ENCODE results near the gene ETV6. TPM values are rescaled to one million over a fixed set of nuclear protein-coding genes. Genes with fewer than 3 reads are reported as not detected.
A peak's percentile ranks its signal among the peaks of the same experiment; 100 is the strongest.

Gene ETV6
- total RNA-seq, 1 experiment from 2014 or later, result 19.3 TPM

DNA sequence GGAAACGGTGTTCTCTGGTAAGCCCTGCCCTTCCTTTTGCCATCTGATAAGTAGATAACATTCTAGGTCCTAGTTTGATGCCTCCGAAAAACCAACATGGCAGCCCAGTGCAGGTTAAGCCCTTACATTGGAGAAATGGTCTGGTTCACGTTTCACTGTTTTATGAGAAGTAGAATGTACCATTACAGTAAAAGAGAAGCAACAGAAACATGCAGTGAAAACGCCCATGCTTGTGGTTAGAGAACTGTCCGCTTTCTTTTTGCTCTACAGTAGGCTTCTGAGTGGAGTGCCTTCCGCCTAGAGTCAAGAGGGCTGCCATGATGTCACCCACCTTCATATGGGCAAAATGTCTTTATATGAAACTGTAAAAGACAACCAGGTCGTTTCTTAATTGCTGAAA lies 230.9 kb downstream of the ETV6 start:
- TF ChIP-seq, protein P1, sequence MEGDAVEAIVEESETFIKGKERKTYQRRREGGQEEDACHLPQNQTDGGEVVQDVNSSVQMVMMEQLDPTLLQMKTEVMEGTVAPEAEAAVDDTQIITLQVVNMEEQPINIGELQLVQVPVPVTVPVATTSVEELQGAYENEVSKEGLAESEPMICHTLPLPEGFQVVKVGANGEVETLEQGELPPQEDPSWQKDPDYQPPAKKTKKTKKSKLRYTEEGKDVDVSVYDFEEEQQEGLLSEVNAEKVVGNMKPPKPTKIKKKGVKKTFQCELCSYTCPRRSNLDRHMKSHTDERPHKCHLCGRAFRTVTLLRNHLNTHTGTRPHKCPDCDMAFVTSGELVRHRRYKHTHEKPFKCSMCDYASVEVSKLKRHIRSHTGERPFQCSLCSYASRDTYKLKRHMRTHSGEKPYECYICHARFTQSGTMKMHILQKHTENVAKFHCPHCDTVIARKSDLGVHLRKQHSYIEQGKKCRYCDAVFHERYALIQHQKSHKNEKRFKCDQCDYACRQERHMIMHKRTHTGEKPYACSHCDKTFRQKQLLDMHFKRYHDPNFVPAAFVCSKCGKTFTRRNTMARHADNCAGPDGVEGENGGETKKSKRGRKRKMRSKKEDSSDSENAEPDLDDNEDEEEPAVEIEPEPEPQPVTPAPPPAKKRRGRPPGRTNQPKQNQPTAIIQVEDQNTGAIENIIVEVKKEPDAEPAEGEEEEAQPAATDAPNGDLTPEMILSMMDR (IDR thresholded peaks at IDR 0.05; ENCODE audit: unreplicated experiment), result no peak
- ChIA-PET POLR2A (no interaction called here), CTCF (interaction anchor here (0.6 kb wide), 3 partner anchors 142 to 326 kb away, joined by 3 read pairs; no protein-coding TSS in a partner anchor)
- no peaks in the 10 kb centered on the region for H3K9me3 Mint-ChIP-seq (ENCODE audit: unreplicated experiment)
- H3K36me3 Mint-ChIP-seq (ENCODE audit: insufficient read depth, unreplicated experiment), result peaks cover 8% of the 10 kb centered on the region
- H3K27me3 Mint-ChIP-seq (ENCODE audit: insufficient read depth, unreplicated experiment), result no peaks in the 10 kb centered on the region
- H3K4me3 Mint-ChIP-seq (ENCODE audit: unreplicated experiment), result no peak overlapping the region
- H3K4me1 Mint-ChIP-seq (ENCODE audit: insufficient read depth, unreplicated experiment), result peaks cover 28% of the 10 kb centered on the region
- no TSS peak for BruUV-seq (replicated peaks)
- intact Hi-C loops (cut with micrococcal nuclease), result loop anchor here (10.0 kb wide), 1 partner anchor 96 kb away; no protein-coding TSS in a partner anchor
- no peak overlapping the region for H3K27ac Mint-ChIP-seq (ENCODE audit: low read depth, unreplicated experiment)
- no peak for DNase-seq (ENCODE audit: unreplicated experiment)

DNA sequence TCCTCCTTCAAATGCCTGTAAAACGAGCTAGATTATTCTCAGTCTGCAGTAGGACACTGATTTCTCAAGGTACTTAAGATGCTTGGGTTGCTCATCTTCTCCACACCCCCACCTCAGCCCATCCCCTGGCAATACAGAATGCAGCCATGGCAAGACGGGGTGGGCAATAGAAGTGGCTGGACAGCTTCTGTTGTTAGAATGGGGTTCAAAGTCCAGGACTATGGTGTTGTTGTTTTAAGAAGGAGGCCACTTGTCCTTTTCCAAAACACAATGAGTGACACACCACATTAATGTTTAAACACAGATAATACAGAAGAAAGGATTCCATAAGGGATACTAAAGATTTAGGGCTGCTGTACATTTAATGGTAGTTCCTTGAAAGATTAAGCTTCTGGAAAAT lies 232.4 kb downstream of the ETV6 start:
- H3K27ac Mint-ChIP-seq (ENCODE audit: low read depth, unreplicated experiment), result peak overlapping the region; percentile 35
- CTCF ChIA-PET, result interaction anchor here (0.6 to 1.1 kb wide), 3 partner anchors 80 to 304 kb away, joined by 3 to 4 read pairs (median 3); no protein-coding TSS in a partner anchor
- peaks cover 32% of the 10 kb centered on the region for H3K4me1 Mint-ChIP-seq (ENCODE audit: insufficient read depth, unreplicated experiment)
- H3K9me3 Mint-ChIP-seq (ENCODE audit: unreplicated experiment), result no peaks in the 10 kb centered on the region
- no peak overlapping the region for H3K4me3 Mint-ChIP-seq (ENCODE audit: unreplicated experiment)
- TF ChIP-seq, protein P1 (IDR thresholded peaks at IDR 0.05; ENCODE audit: unreplicated experiment), result no peak
- DNase-seq (ENCODE audit: unreplicated experiment), result no peak
- intact Hi-C loops (cut with micrococcal nuclease), result loop anchor here (10.0 kb wide), 1 partner anchor 97 kb away; no protein-coding TSS in a partner anchor
- POLR2A ChIA-PET, result no interaction called here
- peaks cover 15% of the 10 kb centered on the region for H3K36me3 Mint-ChIP-seq (ENCODE audit: insufficient read depth, unreplicated experiment)
- no TSS peak for BruUV-seq (replicated peaks)
- H3K27me3 Mint-ChIP-seq (ENCODE audit: insufficient read depth, unreplicated experiment), result no peaks in the 10 kb centered on the region

DNA sequence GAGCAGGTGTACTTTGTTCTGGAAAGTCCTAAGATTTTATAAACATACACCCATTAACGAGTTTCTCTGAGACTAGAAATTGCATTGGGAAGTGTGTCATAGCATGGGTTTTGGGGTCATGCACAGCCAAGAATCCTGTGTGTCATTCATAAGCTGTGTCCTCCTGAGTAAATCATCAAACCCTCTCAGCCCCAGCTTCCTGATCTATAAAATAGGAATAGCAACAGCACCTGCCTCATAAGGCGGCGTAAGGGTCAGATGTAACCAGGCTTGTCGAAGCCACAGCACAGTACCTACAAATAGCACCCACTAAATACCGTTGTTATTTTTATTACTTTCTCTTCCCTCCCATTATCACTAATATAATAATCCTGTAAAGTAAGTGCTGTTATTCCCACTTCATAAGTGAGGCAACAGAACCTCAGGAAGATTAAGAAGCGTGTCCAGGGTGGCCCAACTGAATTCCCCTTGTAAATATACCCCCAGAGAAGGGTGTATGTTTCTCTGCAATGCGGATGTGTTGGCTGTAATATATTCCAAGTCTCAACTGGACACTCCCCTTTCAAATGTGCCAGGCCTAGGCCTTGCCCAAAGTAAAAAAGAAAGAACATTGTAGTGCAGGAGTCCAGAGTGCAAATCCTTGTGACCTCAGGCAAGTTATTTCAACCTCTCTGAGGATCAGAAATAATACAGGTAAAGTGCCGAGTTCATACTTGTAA lies 233.0 kb downstream of the ETV6 start:
- TF ChIP-seq, protein P1 (IDR thresholded peaks at IDR 0.05; ENCODE audit: unreplicated experiment), result no peak
- DNase-seq (ENCODE audit: unreplicated experiment), result no peak
- Mint-ChIP-seq H3K36me3 (ENCODE audit: insufficient read depth, unreplicated experiment) (peaks cover 15% of the 10 kb centered on the region), H3K4me1 (ENCODE audit: insufficient read depth, unreplicated experiment) (peaks cover 35% of the 10 kb centered on the region), H3K4me3 (ENCODE audit: unreplicated experiment) (no peak overlapping the region), H3K27ac (ENCODE audit: low read depth, unreplicated experiment) (no peak overlapping the region), H3K9me3 (ENCODE audit: unreplicated experiment) (no peaks in the 10 kb centered on the region), H3K27me3 (ENCODE audit: insufficient read depth, unreplicated experiment) (no peaks in the 10 kb centered on the region)
- BruUV-seq (replicated peaks), result no TSS peak
- CTCF ChIA-PET, result interaction anchor here (0.6 to 1.1 kb wide), 2 partner anchors 151 to 305 kb away, joined by 3 to 4 read pairs; no protein-coding TSS in a partner anchor
- POLR2A ChIA-PET, result no interaction called here
- intact Hi-C loops (cut with micrococcal nuclease), result loop anchor here (10.0 kb wide), 1 partner anchor 98 kb away; no protein-coding TSS in a partner anchor

DNA sequence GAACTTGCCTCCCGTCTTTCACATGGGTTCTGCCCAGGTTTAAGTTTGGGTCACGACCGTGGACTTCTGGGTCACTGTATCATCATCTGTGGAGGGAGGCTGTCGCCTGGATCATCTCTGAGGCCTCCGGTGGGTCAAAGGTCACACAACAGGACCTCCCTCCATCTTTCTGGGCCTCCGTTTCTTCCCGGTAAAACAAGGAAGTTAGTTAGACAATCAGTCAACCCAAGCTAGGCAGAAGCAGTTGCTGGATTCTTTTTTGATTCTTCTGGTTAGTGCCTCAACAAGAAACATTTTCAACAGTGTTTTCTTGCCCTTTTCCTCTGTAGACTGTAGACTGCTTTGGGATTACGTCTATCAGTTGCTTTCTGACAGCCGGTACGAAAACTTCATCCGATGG lies 234.6 kb downstream of the ETV6 start:
- H3K27ac Mint-ChIP-seq (ENCODE audit: low read depth, unreplicated experiment), result no peak overlapping the region
- BruUV-seq (replicated peaks), result no TSS peak
- ChIA-PET CTCF (interaction anchor here (0.7 kb wide), 1 partner anchor 93 kb away, joined by 3 read pairs; no protein-coding TSS in a partner anchor), POLR2A (no interaction called here)
- TF ChIP-seq, protein P1 (IDR thresholded peaks at IDR 0.05; ENCODE audit: unreplicated experiment), result no peak
- H3K4me1 Mint-ChIP-seq (ENCODE audit: insufficient read depth, unreplicated experiment), result peaks cover 23% of the 10 kb centered on the region
- intact Hi-C loops (cut with micrococcal nuclease), result loop anchor here (10.0 kb wide), 1 partner anchor 99 kb away; no protein-coding TSS in a partner anchor
- DNase-seq (ENCODE audit: unreplicated experiment), result no peak
- H3K36me3 Mint-ChIP-seq (ENCODE audit: insufficient read depth, unreplicated experiment), result peaks cover 17% of the 10 kb centered on the region
- no peaks in the 10 kb centered on the region for H3K9me3 Mint-ChIP-seq (ENCODE audit: unreplicated experiment)
- no peaks in the 10 kb centered on the region for H3K27me3 Mint-ChIP-seq (ENCODE audit: insufficient read depth, unreplicated experiment)
- no peak overlapping the region for H3K4me3 Mint-ChIP-seq (ENCODE audit: unreplicated experiment)

Measured in MCF 10A (cell line).